H1 (cell line): Measurements from ENCODE around the gene EPS8. TPM values are rescaled to one million over a fixed set of nuclear protein-coding genes. Genes with fewer than 3 reads are reported as not detected.

ENCODE experiments used
- CTCF ChIA-PET: fragments of 300-600 bp; sonication (Branson Sonifier 250); formaldehyde crosslinking; loops from one replicate; lab custom pipeline; 2021; ENCODE audit not compliant: partially characterized antibody; lab: Charles Lee
- POLR2A ChIA-PET: fragments of 300-600 bp; sonication (Branson Sonifier 250); formaldehyde crosslinking; loops from one replicate; lab custom pipeline; 2021; ENCODE audit warnings: inconsistent platforms; ENCODE audit not compliant: partially characterized antibody; lab: Charles Lee
- DNase-seq, 2 experiments: peaks; one replicate each; pipeline versions ENCODE4 v3.0.0 to v3.0.0-alpha.2; 2010 to 2022; ENCODE audit warnings: low spot score in 2 of 2, low read depth in 1 of 2, mixed read lengths in 1 of 2
- FAIRE-seq: peaks from 2 replicates; lab custom pipeline; 2011; peaks lifted over from hg19 to GRCh38; lab: Jason Lieb, UNC
- H2AFZ ChIP-seq: 2 replicates; pipeline ENCODE4 v1.8.1; 2012; ENCODE audit warnings: low read length, inconsistent platforms
- H2AK5ac ChIP-seq: 2 replicates; pipeline ENCODE4 v1.6.1; 2013; ENCODE audit warnings: low read depth, low read length
- H2BK120ac ChIP-seq: replicated peaks from 2 replicates; pipeline ENCODE3; 2013; ENCODE audit warnings: low read depth, low read length, inconsistent platforms
- H2BK12ac ChIP-seq: 2 replicates; pipeline ENCODE4 v1.6.1; 2013; ENCODE audit warnings: low read depth, low read length
- H2BK15ac ChIP-seq: 2 replicates; pipeline ENCODE4 v1.6.1; 2013; ENCODE audit warnings: low read length
- H2BK20ac ChIP-seq: 2 replicates; pipeline ENCODE4 v1.6.1; 2013; ENCODE audit warnings: low read length
- H2BK5ac ChIP-seq: 2 replicates; pipeline ENCODE4 v1.6.1; 2013; ENCODE audit warnings: low read depth, low read length
- H3K14ac ChIP-seq: 2 replicates; pipeline ENCODE4 v1.6.1; 2013; ENCODE audit warnings: inconsistent platforms; ENCODE audit not compliant: insufficient read length
- H3K18ac ChIP-seq: 2 replicates; pipeline ENCODE4 v1.6.1; 2013; ENCODE audit warnings: low read length; ENCODE audit errors: extremely low read depth
- H3K23ac ChIP-seq: 2 replicates; pipeline ENCODE4 v1.6.1; 2013; ENCODE audit warnings: inconsistent platforms; ENCODE audit not compliant: insufficient read length
- H3K23me2 ChIP-seq: 2 replicates; pipeline ENCODE4 v1.6.1; 2013; ENCODE audit warnings: low read depth, low read length
- H3K27ac ChIP-seq: 2 replicates; pipeline ENCODE4 v1.6.1; 2011; ENCODE audit warnings: low read depth, low read length, inconsistent platforms
- H3K27me3 ChIP-seq, 4 experiments: replicated peaks in 1 of 4; 1 replicate in 1 of 4; 2 replicates in 3 of 4; pipeline versions ENCODE4 v1.6.1 to v1.8.1; 2011 to 2013; ENCODE audit warnings: low read length in 3 of 4, mild to moderate bottlenecking in 3 of 4, inconsistent platforms in 2 of 4, mixed read lengths in 2 of 4, moderate library complexity in 1 of 4; ENCODE audit not compliant: control insufficient read depth in 3 of 4, insufficient read depth in 3 of 4; ENCODE audit errors: extremely low read depth in 1 of 4
- H3K36me3 ChIP-seq, 4 experiments: 2 replicates each; pipeline versions ENCODE4 v1.6.1 to v1.8.1; 2011 to 2013; ENCODE audit warnings: mild to moderate bottlenecking in 4 of 4, low read length in 3 of 4, moderate library complexity in 2 of 4, control low read depth in 1 of 4, inconsistent platforms in 1 of 4; ENCODE audit not compliant: insufficient read depth in 4 of 4, control insufficient read depth in 2 of 4
- H3K4ac ChIP-seq: replicated peaks from 2 replicates; pipeline ENCODE3; 2013; ENCODE audit warnings: low read length, low read depth, mixed read lengths, inconsistent platforms; ENCODE audit not compliant: insufficient read length
- H3K4me1 ChIP-seq, 4 experiments: replicated peaks in 1 of 4; 1 replicate in 1 of 4; 2 replicates in 3 of 4; pipeline versions ENCODE4 v1.6.1 to v1.8.1; 2011 to 2013; ENCODE audit warnings: low read length in 3 of 4, inconsistent platforms in 2 of 4, mixed read lengths in 1 of 4; ENCODE audit not compliant: insufficient read depth in 4 of 4, control insufficient read depth in 3 of 4
- H3K4me2 ChIP-seq, 2 experiments: 2 replicates each; pipeline versions ENCODE4 v1.6.1 to v1.8.1; 2011 to 2013; ENCODE audit warnings: low read depth in 2 of 2, low read length in 2 of 2, control low read depth in 1 of 2, inconsistent platforms in 1 of 2, mild to moderate bottlenecking in 1 of 2; ENCODE audit not compliant: insufficient read depth in 1 of 2
- H3K4me3 ChIP-seq, 4 experiments: fragments of 200-600, 300-600 bp in 1 of 4; sonication (generic), shearing (Covaris generic), sonication (Bioruptor Twin) in 1 of 4; 2 replicates each; pipeline versions ENCODE4 v1.5.1 to v1.8.1; 2011 to 2016; ENCODE audit warnings: low read length in 4 of 4, low read depth in 3 of 4, control low read depth in 2 of 4, inconsistent platforms in 2 of 4, mild to moderate bottlenecking in 2 of 4, mixed read lengths in 1 of 4, moderate library complexity in 1 of 4; ENCODE audit not compliant: insufficient read depth in 2 of 4; ENCODE audit errors: extremely low read depth in 1 of 4
- H3K56ac ChIP-seq: replicated peaks from 2 replicates; pipeline ENCODE3; 2013; ENCODE audit warnings: low read depth, mild to moderate bottlenecking, mixed read lengths, low read length, inconsistent platforms; ENCODE audit not compliant: insufficient read length
- H3K79me1 ChIP-seq: 2 replicates; pipeline ENCODE4 v1.6.1; 2013; ENCODE audit warnings: low read depth, low read length, control low read depth
- H3K79me2 ChIP-seq, 2 experiments: 2 replicates each; pipeline versions ENCODE4 v1.6.1 to v1.8.1; 2012 to 2013; ENCODE audit warnings: low read length in 2 of 2, mild to moderate bottlenecking in 2 of 2, inconsistent platforms in 1 of 2; ENCODE audit not compliant: insufficient read depth in 2 of 2, control insufficient read depth in 1 of 2
- H3K9ac ChIP-seq, 4 experiments: replicated peaks in 1 of 4; 1 replicate in 1 of 4; 2 replicates in 3 of 4; pipeline versions ENCODE4 v1.6.1 to v1.8.1; 2011 to 2013; ENCODE audit warnings: low read depth in 3 of 4, low read length in 3 of 4, control low read depth in 2 of 4, mild to moderate bottlenecking in 2 of 4, moderate library complexity in 2 of 4, inconsistent platforms in 1 of 4; ENCODE audit errors: extremely low read depth in 1 of 4
- H3K9me3 ChIP-seq, 2 experiments: 2 replicates each; pipeline versions ENCODE4 v1.6.1 to v1.8.1; 2012 to 2013; ENCODE audit warnings: mild to moderate bottlenecking in 2 of 2, moderate library complexity in 2 of 2, control low read depth in 1 of 2, inconsistent platforms in 1 of 2, low read depth in 1 of 2, low read length in 1 of 2, mixed read lengths in 1 of 2; ENCODE audit not compliant: insufficient read depth in 2 of 2
- H4K20me1 ChIP-seq, 2 experiments: replicated peaks in 1 of 2; 2 replicates each; pipeline versions ENCODE3 to v1.8.1; 2011 to 2013; ENCODE audit warnings: inconsistent platforms in 2 of 2, low read length in 2 of 2, mild to moderate bottlenecking in 1 of 2; ENCODE audit not compliant: insufficient read depth in 2 of 2, control insufficient read depth in 1 of 2
- H4K5ac ChIP-seq: 2 replicates; pipeline ENCODE4 v1.6.1; 2013; ENCODE audit warnings: low read length, low read depth, mixed read lengths, inconsistent platforms; ENCODE audit not compliant: insufficient read length
- H4K8ac ChIP-seq: 2 replicates; pipeline ENCODE4 v1.8.0; 2013; ENCODE audit warnings: mild to moderate bottlenecking, moderate library complexity, low read length, inconsistent platforms; ENCODE audit not compliant: insufficient read depth; ENCODE audit errors: extremely low read depth
- H4K91ac ChIP-seq: replicated peaks from 2 replicates; pipeline ENCODE3; 2013; ENCODE audit warnings: low read length, mixed read lengths, inconsistent platforms; ENCODE audit not compliant: insufficient read length
- JUN ChIP-seq: IDR thresholded peaks from 2 replicates; pipeline ENCODE4 v1.6.1; 2011; ENCODE audit warnings: low read depth, mild to moderate bottlenecking, improper control_type of control experiment, low read length
- MAX ChIP-seq: IDR thresholded peaks from 2 replicates; pipeline ENCODE4 v1.6.1; 2012; ENCODE audit warnings: inconsistent platforms
- POLR2A ChIP-seq, 2 experiments: IDR thresholded peaks; 1 replicate in 1 of 2; 2 replicates in 1 of 2; pipeline ENCODE4 v1.6.1; 2011; ENCODE audit warnings: low read depth in 2 of 2, low read length in 2 of 2, mild to moderate bottlenecking in 2 of 2; ENCODE audit errors: control extremely low read depth in 1 of 2
- RFX5 ChIP-seq: IDR thresholded peaks from 2 replicates; pipeline ENCODE4 v1.6.1; 2011; ENCODE audit warnings: low read depth, low read length, improper control_type of control experiment, borderline replicate concordance
- SAP30 ChIP-seq: fragments of 300-600 bp; sonication (generic); IDR thresholded peaks from 2 replicates; pipeline ENCODE4 v1.7.1; 2012; ENCODE audit warnings: low read length, moderate library complexity, mild to moderate bottlenecking, inconsistent platforms; ENCODE audit not compliant: insufficient read depth, insufficient replicate concordance
- SIRT6 ChIP-seq: IDR thresholded peaks from one replicate; pipeline ENCODE4 v1.7.1; 2012; ENCODE audit warnings: low read length, inconsistent platforms
- WGBS, 2 experiments: shearing (Covaris generic) in 1 of 2; methylation state at CpG; one replicate each; pipeline versions ENCODE4 v1.1.6 to v1.1.7; 2013 to 2015; ENCODE audit warnings: low lambda C conversion rate in 2 of 2, mixed read lengths in 2 of 2, inconsistent platforms in 1 of 2, low coverage in 1 of 2, missing lambda C conversion rate in 1 of 2; ENCODE audit not compliant: insufficient replicate concordance in 2 of 2, insufficient coverage in 1 of 2, insufficient read length in 1 of 2; ENCODE audit errors: extremely low coverage in 1 of 2, missing lambda C conversion rate in 1 of 2; 5-methylcytosine and 5-hydroxymethylcytosine counted together
- polyA plus RNA-seq, 7 experiments: library from polyadenylated mRNA; depleted of rRNA in 3 of 7; stranded (reverse) in 5 of 7; unstranded in 2 of 7; fragments of >200 nt in 5 of 7; fragments of 200-250 nt in 2 of 7; gene quantifications; 1 replicate in 5 of 7; 2 replicates in 1 of 7; 4 replicates in 1 of 7; pipeline versions ENCODE4 v1.2.1 to v1.2.3, GENCODE V29; 2011 to 2013; ENCODE audit warnings: missing spikeins in 2 of 7, mixed read lengths in 2 of 7
- total RNA-seq: library from RNA; stranded (reverse); fragmentation: NEBNext Ultra II Directional; extraction: Animal tissue kit (Norgen Biotek cat#: 25700); gene quantifications from 2 replicates; pipeline ENCODE4 v1.2.1, GENCODE V29; 2021

Gene EPS8
- total and polyA plus RNA-seq, 2 of the 8 experiments (the other 6 are each of a cell fraction or from before 2014, with no cell fraction given): 3.0 to 4.6 TPM

GRCh38 chr12:15831315-15831978 is 42.3 kb upstream of the EPS8 start:
- no peaks in the 10 kb centered on the region for H3K79me1 ChIP-seq
- H3K27me3 ChIP-seq: no peaks in the 10 kb centered on the region
- no peaks in the 10 kb centered on the region for H3K36me3 ChIP-seq
- POLR2A ChIA-PET: interaction anchor here (0.8 kb wide), 1 partner anchor 16 kb away, joined by 3 read pairs; no protein-coding TSS in a partner anchor
- CTCF ChIA-PET: interaction anchor here (0.6 to 1.6 kb wide), 5 partner anchors 12 to 299 kb away, joined by 3 to 4 read pairs (median 3); no protein-coding TSS in a partner anchor
- no peak overlapping the region for H2AFZ ChIP-seq
- H2AK5ac ChIP-seq: no peak overlapping the region
- H3K18ac ChIP-seq: no peak overlapping the region
- FAIRE-seq (no peak), DNase-seq (no peak)
- H4K20me1 ChIP-seq: no peaks in the 10 kb centered on the region
- no peak overlapping the region for H3K56ac ChIP-seq
- H2BK120ac ChIP-seq: no peak overlapping the region
- TF ChIP-seq SAP30: no peak
- no peak for TF ChIP-seq MAX
- no peak for TF ChIP-seq POLR2A (IDR thresholded peaks at IDR 0.05; ENCODE audit: control extremely low read depth in 1 of 2, low read depth in 2 of 2, low read length in 2 of 2)
- no peak for TF ChIP-seq JUN
- no peak for TF ChIP-seq RFX5
- no peak for TF ChIP-seq SIRT6
- no peak overlapping the region for H2BK20ac ChIP-seq
- H3K4me1 ChIP-seq: no peaks in the 10 kb centered on the region
- H3K9me3 ChIP-seq: no peaks in the 10 kb centered on the region
- WGBS, 2 experiments: 87 to 100% methylated on average over 1 to 3 of the region's 3 CpGs
- H3K4me2 ChIP-seq: no peak overlapping the region
- no peak overlapping the region for H3K4ac ChIP-seq
- no peak overlapping the region for H3K23ac ChIP-seq
- no peak overlapping the region for H4K5ac ChIP-seq
- no peak overlapping the region for H3K14ac ChIP-seq
- no peak overlapping the region for H3K4me3 ChIP-seq
- H4K91ac ChIP-seq: no peak overlapping the region
- no peak overlapping the region for H2BK15ac ChIP-seq
- H2BK12ac ChIP-seq: no peak overlapping the region
- H3K27ac ChIP-seq: no peak overlapping the region
- H3K79me2 ChIP-seq: no peaks in the 10 kb centered on the region
- H2BK5ac ChIP-seq: no peak overlapping the region
- no peaks in the 10 kb centered on the region; the same call in 1 of the 2 replicates for H3K23me2 ChIP-seq
- H3K9ac ChIP-seq: no peak overlapping the region
- no peak overlapping the region for H4K8ac ChIP-seq
